GM12878 (cell line): ENCODE data around the gene PLA2G3. TPM values are rescaled to one million over a fixed set of nuclear protein-coding genes. Genes with fewer than 3 reads are reported as not detected.

Experiments used
- ATAC-seq: fragments of 200-7000 bp; cut with Tn5 transposase; 3 replicates; pipeline ENCODE4 v1.9.1; 2020; ENCODE audit warnings: mild to moderate bottlenecking, moderate library complexity
- BruUV-seq: library from RNA; stranded (reverse); fragments of 400-500 nt; replicated peaks from 2 replicates; lab custom pipeline; 2021; lab: Mats Ljungman, UMichigan
- CTCF ChIA-PET: fragments of 300-600 bp; sonication (Branson Sonifier 250); formaldehyde crosslinking; extraction: SDS; loops from one replicate; lab custom pipeline; 2021; ENCODE audit warnings: inconsistent platforms; lab: Yijun Ruan, JAX
- POLR2A ChIA-PET: fragments of 350-600 bp; formaldehyde crosslinking; extraction: SDS; loops from one replicate; lab custom pipeline; 2021; ENCODE audit warnings: inconsistent platforms; lab: Charles Lee
- RAD21 ChIA-PET: fragments of 300-600 bp; sonication (Branson Sonifier 250); formaldehyde crosslinking; loops from one replicate; lab custom pipeline; 2023; ENCODE audit warnings: antibody characterized with exemption; ENCODE audit not compliant: unreplicated experiment; lab: Charles Lee
- SMC1A ChIA-PET: fragments of 300-600 bp; sonication (Branson Sonifier 250); formaldehyde crosslinking; loops from one replicate; lab custom pipeline; 2023; ENCODE audit not compliant: unreplicated experiment, uncharacterized antibody; lab: Charles Lee
- DNase-seq: peaks from one replicate; pipeline ENCODE4 v3.0.0-alpha.2; 2011; ENCODE audit warnings: low read depth, low spot score
- FAIRE-seq: peaks from 3 replicates; lab custom pipeline; 2011; peaks lifted over from hg19 to GRCh38; lab: Jason Lieb, UNC
- H2AFZ ChIP-seq: 2 replicates; pipeline ENCODE4 v1.6.0; 2011; ENCODE audit warnings: low read depth, low read length, control low read depth; ENCODE audit not compliant: control insufficient read depth
- H3K27ac ChIP-seq: 2 replicates; pipeline ENCODE4 v1.5.1; 2011; ENCODE audit warnings: control low read depth; ENCODE audit not compliant: control insufficient read depth, insufficient read depth
- H3K27me3 ChIP-seq, 2 experiments: replicated peaks in 1 of 2; 2 replicates each; pipeline versions ENCODE4 v1.6.0 to v1.6.1; 2011; ENCODE audit warnings: low read length in 1 of 2; ENCODE audit not compliant: control insufficient read depth in 2 of 2, insufficient read depth in 2 of 2
- H3K36me3 ChIP-seq, 2 experiments: 2 replicates each; pipeline ENCODE4 v1.5.1; 2011; ENCODE audit warnings: low read length in 1 of 2; ENCODE audit not compliant: control insufficient read depth in 2 of 2, insufficient read depth in 2 of 2
- H3K4me1 ChIP-seq: 2 replicates; pipeline ENCODE4 v1.6.1; 2011; ENCODE audit warnings: mild to moderate bottlenecking, low read length, moderate library complexity, mixed read lengths; ENCODE audit not compliant: control insufficient read depth, insufficient read depth
- H3K4me2 ChIP-seq: 2 replicates; pipeline ENCODE4 v1.6.0; 2011; ENCODE audit warnings: control low read depth; ENCODE audit not compliant: control insufficient read depth, insufficient read depth
- H3K4me3 ChIP-seq: fragments of 200-600 bp; sonication (generic); 2 replicates; pipeline ENCODE4 v1.5.1; 2016
- H3K79me2 ChIP-seq: 2 replicates; pipeline ENCODE4 v1.6.0; 2011; ENCODE audit warnings: low read length; ENCODE audit not compliant: control insufficient read depth, insufficient read depth
- H3K9ac ChIP-seq: 2 replicates; pipeline ENCODE4 v1.8.0; 2011; ENCODE audit warnings: low read length, control low read depth, mixed read lengths; ENCODE audit not compliant: control insufficient read depth, insufficient read depth
- H3K9me3 ChIP-seq: replicated peaks from 3 replicates; pipeline ENCODE4 v1.5.1; 2011; ENCODE audit warnings: mild to moderate bottlenecking, low read length; ENCODE audit not compliant: control insufficient read depth, insufficient read depth
- H4K20me1 ChIP-seq: 2 replicates; pipeline ENCODE4 v1.6.0; 2011; ENCODE audit not compliant: control insufficient read depth, insufficient read depth
- BCLAF1 ChIP-seq: fragments of 450-650 bp; IDR thresholded peaks from 2 replicates; pipeline ENCODE4 v1.6.1; 2017; ENCODE audit warnings: antibody characterized with exemption, mild to moderate bottlenecking, moderate library complexity
- EGR1 ChIP-seq, 2 experiments: IDR thresholded peaks; 1 replicate in 1 of 2; 2 replicates in 1 of 2; pipeline ENCODE4 v1.6.1; 2011 to 2012; ENCODE audit warnings: low read depth in 2 of 2, low read length in 2 of 2, borderline replicate concordance in 1 of 2, mild to moderate bottlenecking in 1 of 2, moderate library complexity in 1 of 2
- MTA3 ChIP-seq: IDR thresholded peaks from 2 replicates; pipeline ENCODE4 v1.6.1; 2012; ENCODE audit warnings: low read length, inconsistent platforms, borderline replicate concordance
- SMARCA5 ChIP-seq: fragments of 450-650 bp; IDR thresholded peaks from 2 replicates; pipeline ENCODE4 v1.6.1; 2017; ENCODE audit warnings: mild to moderate bottlenecking
- WGBS: methylation state at CpG from one replicate; pipeline ENCODE4 v1.1.6; 2016; ENCODE audit warnings: low lambda C conversion rate; ENCODE audit not compliant: insufficient replicate concordance, insufficient coverage; ENCODE audit errors: missing lambda C conversion rate; 5-methylcytosine and 5-hydroxymethylcytosine counted together
- in situ Hi-C: fragments of 300-500 bp; cut with MboI; formaldehyde crosslinking; loops from 9 replicates; pipeline ENCODE4 v1.14.3; 2018; ENCODE audit warnings: mixed read lengths
- intact Hi-C: fragments of 100-400 bp; cut with micrococcal nuclease; formaldehyde crosslinking; loops from one replicate; pipeline ENCODE4 v1.14.2; 2022; ENCODE audit not compliant: unreplicated experiment
- polyA plus RNA-seq, 11 experiments: library from polyadenylated mRNA; depleted of rRNA in 4 of 11; unstranded in 6 of 11; stranded (reverse) in 5 of 11; fragments of >200 nt; fragmentation: Nextera tagmentation in 4 of 11; fragmentation: Illumina TruSeq in 1 of 11; extraction: Ambion mirVana in 4 of 11; extraction: Trizol in 1 of 11; gene quantifications; 1 replicate in 1 of 11; 2 replicates in 10 of 11; pipeline versions ENCODE4 v1.2.1 to v1.2.3, GENCODE V29; 2011 to 2016; ENCODE audit warnings: inconsistent platforms in 2 of 11, missing spikeins in 2 of 11, low read depth in 1 of 11
- total RNA-seq, 4 experiments: library from RNA; depleted of rRNA in 3 of 4; stranded (reverse); fragments of >200 nt in 3 of 4; fragmentation: Illumina TruSeq in 1 of 4; extraction: Trizol in 1 of 4; gene quantifications; 2 replicates each; pipeline versions ENCODE4 v1.2.1 to v1.2.3, GENCODE V29; 2013 to 2021

The PLA2G3 gene
- total and polyA plus RNA-seq, 10 of the 15 experiments (the other 5 are each of a cell fraction or from before 2014, with no cell fraction given) = 0.04 TPM; not detected in 9

DNA sequence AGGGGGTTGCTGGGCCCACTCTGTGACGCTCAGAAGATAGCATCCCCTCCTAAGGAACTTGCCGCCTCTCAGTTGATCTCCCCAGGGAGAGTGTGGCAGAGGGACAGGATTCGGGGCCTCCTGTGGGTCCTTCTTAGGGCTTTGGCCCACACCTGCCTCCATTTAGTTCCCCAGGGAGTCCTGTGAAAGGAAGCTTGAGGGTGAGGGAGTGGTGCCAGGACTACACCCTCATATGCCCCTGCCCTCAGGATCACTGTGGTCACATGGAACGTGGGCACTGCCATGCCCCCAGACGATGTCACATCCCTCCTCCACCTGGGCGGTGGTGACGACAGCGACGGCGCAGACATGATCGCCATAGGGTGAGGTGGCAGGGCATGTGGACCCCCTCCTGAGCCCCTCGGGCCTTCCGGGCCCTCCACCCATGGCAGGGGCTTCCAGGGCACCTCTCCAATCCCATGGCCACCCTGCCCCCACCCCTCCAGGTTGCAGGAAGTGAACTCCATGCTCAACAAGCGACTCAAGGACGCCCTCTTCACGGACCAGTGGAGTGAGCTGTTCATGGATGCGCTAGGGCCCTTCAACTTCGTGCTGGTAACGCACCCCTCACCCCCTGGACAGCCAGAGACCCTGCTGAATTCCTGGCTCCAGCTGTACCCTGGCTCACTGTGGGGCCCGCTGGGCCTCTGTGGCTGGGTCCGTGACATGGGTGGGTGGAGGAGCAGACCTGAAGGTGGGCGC, 14.0 kb downstream of the PLA2G3 start:
- no peak overlapping the region for H2AFZ ChIP-seq
- SMC1A ChIA-PET = no interaction called here
- H3K9me3 ChIP-seq = no peaks in the 10 kb centered on the region
- H3K79me2 ChIP-seq = no peaks in the 10 kb centered on the region
- intact Hi-C loops = no loop called here
- RAD21 ChIA-PET = no interaction called here
- no peak overlapping the region for H3K4me2 ChIP-seq
- no peak for DNase-seq
- no peaks in the 10 kb centered on the region for H3K27me3 ChIP-seq
- POLR2A ChIA-PET = no interaction called here
- no peak overlapping the region for H3K4me3 ChIP-seq
- H4K20me1 ChIP-seq = no peaks in the 10 kb centered on the region
- in situ Hi-C loops = no loop called here
- CTCF ChIA-PET = no interaction called here
- H3K9ac ChIP-seq = no peak overlapping the region
- 53% methylated on average over 22 of the region's 22 CpGs for WGBS
- TF ChIP-seq MTA3 = no peak
- TF ChIP-seq SMARCA5 = no peak
- TF ChIP-seq EGR1 (IDR thresholded peaks at IDR 0.05; ENCODE audit: borderline replicate concordance in 1 of 2, low read depth in 2 of 2, low read length in 2 of 2) = no peak
- TF ChIP-seq BCLAF1 = no peak
- BruUV-seq = no TSS peak
- no peaks in the 10 kb centered on the region for H3K4me1 ChIP-seq
- ATAC-seq = no peak
- no peaks in the 10 kb centered on the region for H3K36me3 ChIP-seq
- no peak for FAIRE-seq
- no peak overlapping the region for H3K27ac ChIP-seq
